Type B pancreatic cell (in vitro differentiated cells): ENCODE measurements around the gene SSH2. TPM values are rescaled to one million over a fixed set of nuclear protein-coding genes. Genes with fewer than 3 reads are reported as not detected.

Source experiments
- DNase-seq: peaks from one replicate; pipeline ENCODE4 v3.0.0; 2021; ENCODE audit warnings: mixed read lengths; ENCODE audit not compliant: unreplicated experiment; ENCODE audit errors: extremely low spot score
- H3K27ac Mint-ChIP-seq: 2 replicates; pipeline ENCODE4 v1.8.0; 2021; ENCODE audit warnings: mild to moderate bottlenecking, mixed read lengths
- H3K27me3 Mint-ChIP-seq: 2 replicates; pipeline ENCODE4 v1.8.0; 2021; ENCODE audit warnings: mixed read lengths
- H3K36me3 Mint-ChIP-seq: 2 replicates; pipeline ENCODE4 v1.8.0; 2021; ENCODE audit warnings: mixed read lengths
- H3K4me1 Mint-ChIP-seq: one replicate; pipeline ENCODE4 v1.8.0; 2021; ENCODE audit warnings: mixed read lengths; ENCODE audit not compliant: unreplicated experiment
- H3K4me3 Mint-ChIP-seq: 2 replicates; pipeline ENCODE4 v1.8.0; 2021; ENCODE audit warnings: mild to moderate bottlenecking, mixed read lengths
- H3K9me3 Mint-ChIP-seq: 2 replicates; pipeline ENCODE4 v1.8.0; 2021; ENCODE audit warnings: mixed read lengths
- total RNA-seq: library from RNA; stranded (reverse); gene quantifications from 2 replicates; pipeline ENCODE4 v1.2.1, GENCODE V29; 2021; ENCODE audit warnings: low replicate concordance
- TF ChIP-seq, protein P1 (sequence below): fragments of 200-600 bp; sonication (generic); conservative IDR thresholded peaks from 2 replicates; pipeline ENCODE4 v1.5.0; 2021; ENCODE audit warnings: antibody characterized with exemption, mild to moderate bottlenecking

SSH2 gene
- total RNA-seq, 1 donor from 2014 or later: 23.8 TPM

DNA sequence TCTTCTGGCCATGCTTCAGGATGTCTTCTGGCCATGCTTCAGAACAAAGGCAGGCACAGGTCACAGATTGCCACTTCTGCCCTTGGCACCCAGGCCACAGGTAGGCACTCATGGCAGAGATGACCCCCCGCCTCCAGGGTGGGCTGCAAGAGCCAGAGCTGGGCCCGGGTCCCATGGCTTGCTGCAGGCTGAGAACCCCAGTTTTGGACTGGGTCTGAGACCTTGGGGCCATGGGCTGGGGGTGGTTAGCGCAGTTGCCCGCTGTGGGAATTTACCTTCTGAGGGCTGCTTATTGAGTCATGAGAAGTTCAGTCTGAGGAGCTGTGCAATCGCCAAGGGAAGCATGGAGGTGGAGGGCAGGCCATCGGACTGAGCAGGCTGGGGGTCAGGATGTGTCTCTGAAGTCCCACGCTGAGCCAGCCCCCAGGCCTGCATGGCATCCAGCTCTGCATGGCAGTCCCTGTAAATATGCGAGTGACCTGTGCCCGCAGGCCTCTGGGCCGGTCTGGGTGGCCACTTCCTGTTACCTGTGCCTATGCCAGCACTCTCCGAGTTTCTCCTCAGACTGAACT, 335.4 kb downstream of the SSH2 start:
- H3K9me3 Mint-ChIP-seq: no peaks in the 10 kb centered on the region
- peak overlapping the region; percentile 59 for H3K27ac Mint-ChIP-seq
- DNase-seq: no peak
- TF ChIP-seq, protein P1, sequence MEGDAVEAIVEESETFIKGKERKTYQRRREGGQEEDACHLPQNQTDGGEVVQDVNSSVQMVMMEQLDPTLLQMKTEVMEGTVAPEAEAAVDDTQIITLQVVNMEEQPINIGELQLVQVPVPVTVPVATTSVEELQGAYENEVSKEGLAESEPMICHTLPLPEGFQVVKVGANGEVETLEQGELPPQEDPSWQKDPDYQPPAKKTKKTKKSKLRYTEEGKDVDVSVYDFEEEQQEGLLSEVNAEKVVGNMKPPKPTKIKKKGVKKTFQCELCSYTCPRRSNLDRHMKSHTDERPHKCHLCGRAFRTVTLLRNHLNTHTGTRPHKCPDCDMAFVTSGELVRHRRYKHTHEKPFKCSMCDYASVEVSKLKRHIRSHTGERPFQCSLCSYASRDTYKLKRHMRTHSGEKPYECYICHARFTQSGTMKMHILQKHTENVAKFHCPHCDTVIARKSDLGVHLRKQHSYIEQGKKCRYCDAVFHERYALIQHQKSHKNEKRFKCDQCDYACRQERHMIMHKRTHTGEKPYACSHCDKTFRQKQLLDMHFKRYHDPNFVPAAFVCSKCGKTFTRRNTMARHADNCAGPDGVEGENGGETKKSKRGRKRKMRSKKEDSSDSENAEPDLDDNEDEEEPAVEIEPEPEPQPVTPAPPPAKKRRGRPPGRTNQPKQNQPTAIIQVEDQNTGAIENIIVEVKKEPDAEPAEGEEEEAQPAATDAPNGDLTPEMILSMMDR: no peak
- H3K4me3 Mint-ChIP-seq: peak overlapping the region; percentile 87
- no peaks in the 10 kb centered on the region for H3K36me3 Mint-ChIP-seq
- no peaks in the 10 kb centered on the region for H3K27me3 Mint-ChIP-seq
- peaks cover 47% of the 10 kb centered on the region for H3K4me1 Mint-ChIP-seq

GRCh38 chr17:29593591-29594518, 336.2 kb downstream of the SSH2 start:
- H3K27me3 Mint-ChIP-seq: no peaks in the 10 kb centered on the region
- no peaks in the 10 kb centered on the region for H3K36me3 Mint-ChIP-seq
- H3K9me3 Mint-ChIP-seq: no peaks in the 10 kb centered on the region
- DNase-seq: no peak
- peak overlapping the region; percentile 87 for H3K4me3 Mint-ChIP-seq
- TF ChIP-seq, protein P1: peak; percentile 36
- H3K4me1 Mint-ChIP-seq: peaks cover 40% of the 10 kb centered on the region
- peak overlapping the region; percentile 59 for H3K27ac Mint-ChIP-seq

DNA sequence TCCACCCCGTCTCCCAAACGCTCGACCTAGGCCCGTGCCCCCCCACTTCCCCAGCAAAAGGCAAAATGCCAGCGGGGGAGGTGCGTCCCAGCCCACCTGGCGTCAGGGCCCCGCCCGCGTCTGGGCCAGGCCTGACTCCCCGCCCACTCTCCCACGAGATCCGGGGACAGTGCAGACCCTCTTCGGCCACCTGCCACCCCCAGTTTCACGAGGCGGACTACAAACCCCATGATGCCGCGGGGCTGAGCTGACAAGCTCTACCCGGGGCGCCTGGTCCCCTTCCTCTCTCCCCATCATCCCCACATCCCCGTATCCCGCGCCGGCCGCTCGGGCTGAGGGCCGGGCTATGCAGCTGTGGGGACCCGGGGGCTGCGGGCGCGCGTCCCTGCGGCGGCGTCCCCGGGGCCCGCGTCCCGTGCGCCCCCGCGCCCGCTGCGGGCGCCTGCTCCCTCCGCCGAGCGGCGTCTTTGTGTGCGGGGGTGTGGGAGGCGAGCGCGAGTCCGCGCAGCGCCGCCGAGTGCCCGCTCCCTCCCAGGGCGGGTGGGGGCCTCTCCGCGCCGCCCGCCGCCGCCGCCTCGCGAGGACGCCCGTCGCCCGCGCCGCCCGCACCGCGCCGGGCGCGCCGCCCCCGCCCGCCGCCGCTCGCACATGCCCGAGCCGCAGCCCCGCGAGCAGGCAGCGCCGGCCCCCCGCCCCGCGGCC, 337.0 kb downstream of the SSH2 start, which contains the start of gene ANKRD13B:
Gene ANKRD13B (plus strand): TSS at position 283 of the 702 bp plus-strand sequence. CDS start 490 bp downstream, outside the sequence.
- Mint-ChIP-seq H3K27me3 (no peaks in the 10 kb centered on the region), H3K36me3 (no peaks in the 10 kb centered on the region), H3K9me3 (no peaks in the 10 kb centered on the region), H3K4me3 (peak within 1 kb of the TSS; percentile 90), H3K4me1 (peaks cover 39% of the 10 kb centered on the region), H3K27ac (peak within 1 kb of the TSS; percentile 94)
- DNase-seq: no peak
- TF ChIP-seq, protein P1: no peak

GRCh38 chr17:29591737-29592608, 338.1 kb downstream of the SSH2 start:
- Mint-ChIP-seq H3K4me3 (peak overlapping the region; percentile 90), H3K9me3 (no peaks in the 10 kb centered on the region), H3K27me3 (no peaks in the 10 kb centered on the region), H3K27ac (peak overlapping the region; percentile 94), H3K36me3 (no peaks in the 10 kb centered on the region), H3K4me1 (peaks cover 28% of the 10 kb centered on the region)
- peak; percentile 97 for DNase-seq
- TF ChIP-seq, protein P1: peak; percentile 100
